Measurements from ENCODE around the gene KLRD1.
"Not testable (repeated sequence)": the region's sequence is repeated elsewhere in the genome, so short reads cannot be mapped to it uniquely, and the experiment has no call there.

KLRD1 gene

DNA sequence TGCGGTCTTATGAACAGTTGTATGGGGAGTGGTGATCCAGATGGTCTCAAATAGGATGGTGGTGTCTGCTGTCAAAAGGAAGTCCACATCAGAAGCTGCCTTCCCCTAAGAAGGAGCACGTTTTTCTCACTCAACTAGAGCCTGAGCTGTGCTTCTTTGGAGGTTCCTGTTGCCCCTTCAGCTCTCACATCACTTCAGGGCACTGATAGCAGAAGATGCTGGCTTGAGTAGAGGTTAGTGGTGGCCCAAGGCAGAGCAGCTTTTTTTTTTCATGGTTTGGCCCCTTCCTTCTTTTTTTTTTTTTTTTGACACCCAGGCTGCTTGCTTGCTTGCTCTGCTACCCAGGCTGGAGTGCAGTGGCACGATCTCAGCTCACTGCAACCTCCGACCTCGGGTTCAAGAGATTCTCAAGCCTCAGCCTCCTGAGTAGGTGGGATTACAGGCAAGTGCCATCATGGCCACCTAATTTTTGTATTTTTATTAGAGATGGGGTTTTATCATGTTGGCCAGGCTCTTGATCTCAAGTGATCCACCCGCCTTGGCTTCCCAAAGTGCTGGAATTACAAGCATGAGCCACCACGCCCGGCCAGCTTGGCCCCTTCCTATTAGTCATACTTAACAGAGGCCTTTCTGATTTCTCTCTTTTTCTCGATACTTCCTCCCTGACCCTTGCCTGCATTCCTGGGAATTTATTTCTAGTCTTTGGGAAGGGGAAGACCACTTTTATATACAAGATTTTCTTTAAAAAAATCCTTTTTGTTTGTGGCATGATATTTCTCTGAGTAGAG lies 31.6 kb downstream of the KLRD1 start:
- DNase-seq = no peak

DNA sequence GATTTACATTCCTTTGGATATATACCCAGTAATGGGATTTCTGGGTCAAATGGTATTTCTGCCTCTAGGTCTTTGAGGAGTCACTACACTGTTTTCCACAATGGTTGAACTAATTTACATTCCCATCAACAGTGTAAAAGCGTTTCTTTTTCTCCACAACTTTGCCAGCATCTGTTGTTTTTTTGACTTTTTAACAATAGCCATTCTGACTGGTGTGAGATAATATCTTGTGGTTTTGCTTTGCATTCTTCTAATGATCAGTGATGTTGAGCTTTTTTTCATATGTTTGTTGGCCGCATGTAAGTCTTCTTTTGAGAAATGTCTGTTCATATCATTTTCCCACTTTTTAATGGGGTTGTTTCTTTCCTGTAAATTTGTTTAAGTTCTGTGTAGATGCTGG lies 33.3 kb downstream of the KLRD1 start:
- DNase-seq = not testable (repeated sequence)

DNA sequence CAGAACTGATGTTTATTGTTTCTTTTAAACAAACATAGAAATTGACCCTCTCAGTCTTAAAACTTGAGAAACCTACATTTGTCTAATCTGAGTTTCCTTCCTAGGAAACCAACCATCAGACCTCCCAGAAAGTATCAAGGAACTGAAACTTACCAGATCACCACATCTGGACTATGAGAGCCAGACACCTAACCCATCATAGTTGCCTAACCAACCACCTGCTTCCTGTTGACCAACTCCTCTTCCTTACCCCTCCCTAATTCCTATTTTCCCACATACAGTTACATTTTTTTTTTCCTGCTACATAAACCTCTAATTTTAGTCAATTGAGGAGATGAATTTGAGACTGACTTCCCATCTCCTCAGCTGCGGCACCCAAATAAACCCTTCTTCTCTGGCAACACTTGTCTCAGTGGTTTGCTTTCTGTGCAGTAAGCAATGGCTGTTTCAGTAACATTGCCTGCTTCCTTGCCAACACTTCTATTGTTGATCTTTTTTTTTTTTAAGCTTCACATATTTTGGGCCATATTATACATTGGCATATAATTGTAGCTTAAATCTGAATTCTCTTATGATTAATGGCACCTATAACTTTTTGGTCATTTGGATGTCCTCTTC lies 34.3 kb downstream of the KLRD1 start:
- DNase-seq = no peak

DNA sequence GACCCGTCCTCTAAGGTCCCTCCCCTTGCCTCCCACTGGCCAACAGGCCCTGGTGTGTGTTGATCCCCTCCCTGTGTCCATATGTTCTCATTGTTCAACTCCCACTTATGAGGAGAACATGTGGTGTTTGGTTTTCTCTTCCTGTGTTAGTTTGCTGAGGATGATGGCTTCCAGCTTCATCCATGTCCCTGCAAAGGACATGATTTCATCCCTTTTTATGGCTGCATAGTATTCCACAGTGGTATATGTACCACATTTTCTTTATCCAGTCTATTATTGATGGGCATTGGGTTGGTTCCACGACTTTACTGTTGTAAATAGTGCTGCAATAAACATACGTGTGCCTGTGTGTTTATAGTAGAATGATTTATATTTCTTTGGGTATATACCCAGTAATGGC lies 43.8 kb downstream of the KLRD1 start:
- not testable (repeated sequence) for DNase-seq

DNA sequence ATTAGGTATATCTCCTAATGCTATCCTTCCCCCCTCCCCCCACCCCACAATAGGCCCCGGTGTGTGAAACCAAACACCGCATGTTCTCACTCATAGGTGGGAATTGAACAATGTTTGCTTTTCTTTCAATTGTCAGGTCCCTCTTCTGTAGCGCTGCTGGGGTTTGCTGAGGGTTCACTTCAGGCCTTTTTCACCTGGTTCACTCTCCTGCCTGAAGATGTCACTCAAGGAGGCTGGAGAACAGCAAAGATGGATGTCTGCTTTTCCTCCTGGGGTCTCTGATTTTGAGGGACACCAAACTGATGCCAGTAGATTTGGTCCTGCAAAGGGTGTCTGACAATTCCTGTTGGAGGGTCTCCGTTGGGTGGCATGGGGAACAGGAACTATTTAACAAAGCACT lies 46.4 kb downstream of the KLRD1 start:
- DNase-seq = no peak

DNA sequence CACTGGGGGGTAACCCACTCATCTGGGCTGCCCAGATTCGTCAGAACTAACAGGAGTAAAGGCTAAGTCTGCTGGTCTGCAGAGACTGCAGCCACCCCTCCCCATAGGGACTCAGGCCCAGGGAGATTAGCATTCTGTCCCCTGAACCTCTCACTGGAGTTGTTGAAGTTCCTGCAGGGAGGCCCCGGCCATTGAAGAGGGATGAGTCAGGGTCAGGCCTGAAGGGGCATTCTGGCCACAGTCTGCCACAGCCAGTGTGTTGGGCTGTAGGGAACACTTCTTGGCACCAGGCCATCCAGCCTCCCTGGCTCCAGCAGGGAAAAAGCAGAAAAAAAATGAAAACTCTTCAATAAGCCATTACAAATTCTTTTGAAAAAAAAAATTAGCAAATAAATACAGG lies 46.8 kb downstream of the KLRD1 start:
- DNase-seq = no peak

DNA sequence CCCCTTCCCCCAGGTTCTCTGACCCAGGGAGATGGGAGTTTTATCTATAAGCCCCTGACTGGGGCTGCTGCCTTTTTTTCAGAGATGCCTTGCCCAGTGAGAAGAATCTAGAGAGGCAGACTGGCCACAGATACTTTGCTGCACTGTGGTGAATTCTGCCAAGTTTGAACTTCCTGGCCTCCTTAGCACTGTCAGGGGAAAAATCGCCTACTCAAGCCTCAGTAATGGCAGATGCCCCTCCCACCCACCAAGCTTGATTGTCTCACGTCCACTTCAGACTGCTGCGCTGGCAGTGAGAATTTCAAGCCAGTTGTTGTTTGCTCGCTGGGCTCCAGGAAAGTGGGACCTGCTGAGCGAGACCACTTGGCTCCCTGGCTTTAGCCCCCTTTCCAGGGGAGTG lies 50.5 kb downstream of the KLRD1 start:
- DNase-seq = no peak

DNA sequence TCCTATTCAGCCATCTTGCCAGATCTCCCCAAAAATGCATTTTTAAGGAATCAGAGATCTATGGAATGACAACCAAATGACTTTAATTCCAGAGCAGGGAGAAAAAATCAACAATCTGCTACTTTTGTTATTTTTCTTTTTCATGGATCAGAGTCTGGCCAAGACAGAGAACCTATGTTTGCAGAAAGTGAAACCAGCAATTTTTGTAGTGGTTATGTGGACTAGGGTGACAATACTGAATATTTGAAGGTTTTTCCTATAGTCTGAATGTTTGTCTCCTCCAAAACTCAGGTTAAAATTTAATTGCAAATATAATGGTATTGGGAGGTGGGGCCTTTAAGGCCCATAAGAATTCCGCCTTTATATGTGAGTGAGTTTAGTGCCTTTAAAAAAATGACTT lies 51.3 kb downstream of the KLRD1 start:
- DNase-seq = no peak

DNA sequence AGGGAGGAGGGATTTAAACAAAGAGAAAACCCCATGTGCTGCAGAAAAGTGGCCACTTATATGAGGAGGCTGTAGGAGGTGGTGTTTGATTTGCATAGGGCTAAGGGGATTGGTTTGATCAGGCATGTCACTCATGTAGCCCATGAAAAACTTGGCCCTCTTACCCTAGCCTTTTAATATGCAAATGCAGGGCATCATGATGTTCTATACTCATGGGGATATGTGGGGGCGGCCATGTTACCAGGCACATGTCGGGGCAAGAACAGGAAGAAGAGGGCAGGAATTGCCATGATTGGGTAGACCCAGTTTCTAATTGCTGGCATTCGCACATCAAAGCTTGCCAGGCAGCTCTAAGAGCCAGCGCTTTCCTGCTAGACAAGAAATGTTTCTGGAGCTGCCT lies 53.4 kb downstream of the KLRD1 start:
- no peak for DNase-seq

DNA sequence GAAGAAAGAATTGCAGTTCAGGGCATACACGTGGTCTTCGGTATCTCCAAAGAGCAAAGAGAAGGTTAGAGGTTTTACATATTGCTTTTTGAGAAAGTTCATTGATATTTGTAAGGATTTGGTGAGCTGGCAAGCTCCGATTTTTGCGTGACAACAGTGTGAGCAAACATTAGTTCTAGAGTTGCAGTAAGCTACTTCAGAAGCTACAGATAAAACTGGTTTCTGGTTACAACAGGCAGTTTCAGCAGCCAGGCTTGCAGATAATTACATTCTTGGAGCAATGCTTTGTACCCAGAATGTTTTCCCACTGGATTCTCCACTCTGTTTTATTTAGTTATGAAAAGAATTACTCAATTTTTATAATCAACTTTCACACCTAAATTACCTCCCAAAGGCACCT lies 54.0 kb downstream of the KLRD1 start:
- no peak for DNase-seq

DNA sequence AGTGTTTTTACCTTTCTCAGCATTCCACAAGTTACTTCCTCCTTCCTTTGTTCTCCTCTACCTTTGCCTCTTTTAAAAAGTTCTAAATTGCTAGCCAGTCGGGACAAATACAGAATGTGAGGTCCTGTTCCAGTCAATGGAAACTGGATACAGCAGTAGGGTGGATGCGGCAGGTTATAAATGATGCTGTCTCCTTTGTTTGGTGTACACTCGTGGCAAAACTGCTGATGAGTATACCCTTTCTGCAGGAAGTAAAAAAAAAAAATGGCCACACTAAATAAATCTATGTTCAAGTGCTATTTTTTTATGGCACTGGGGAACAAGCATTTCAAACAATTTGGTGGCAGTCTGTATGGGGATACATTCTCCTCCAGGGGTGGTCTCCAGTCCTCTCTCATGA lies 54.7 kb downstream of the KLRD1 start:
- no peak for DNase-seq

DNA sequence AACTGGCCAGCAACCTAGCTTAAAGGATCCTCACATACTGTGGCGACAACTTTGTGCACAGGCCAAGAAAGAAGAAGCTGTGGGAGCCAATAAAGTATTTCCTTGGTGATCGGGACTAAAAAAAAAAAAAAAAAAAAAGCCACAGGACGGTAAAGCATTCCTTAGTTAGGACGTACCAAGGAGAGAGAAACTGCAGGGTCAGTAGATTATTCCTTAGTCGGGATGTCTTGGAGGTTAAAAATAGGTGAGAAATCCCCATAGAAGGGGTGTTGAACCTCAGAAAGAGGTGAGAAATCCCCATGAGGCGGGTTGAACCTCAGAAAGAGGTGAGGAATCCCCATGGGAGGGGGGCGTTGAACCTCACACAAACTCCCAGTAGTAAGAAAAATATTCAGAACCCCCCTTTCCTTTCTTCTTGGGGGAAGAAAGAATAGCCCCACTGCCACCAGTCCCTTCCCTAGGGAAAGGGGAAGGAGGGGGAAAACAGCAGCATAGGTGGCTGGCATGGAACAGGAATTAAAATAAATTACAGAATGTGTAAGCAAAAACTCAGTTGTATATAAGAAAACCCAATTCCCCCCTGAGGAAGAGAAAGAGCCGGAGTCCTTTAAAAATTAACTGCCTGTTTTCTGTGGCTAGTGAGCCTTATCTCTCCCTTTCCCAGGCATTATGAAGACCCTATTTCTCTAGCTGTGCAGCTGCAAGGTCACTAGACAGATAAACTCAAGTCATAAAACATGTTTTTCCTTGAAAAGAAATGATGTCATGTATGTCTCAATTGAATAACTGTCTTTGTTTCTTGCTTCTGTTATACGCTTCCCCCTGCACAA lies 55.4 kb downstream of the KLRD1 start:
- DNase-seq = no peak

DNA sequence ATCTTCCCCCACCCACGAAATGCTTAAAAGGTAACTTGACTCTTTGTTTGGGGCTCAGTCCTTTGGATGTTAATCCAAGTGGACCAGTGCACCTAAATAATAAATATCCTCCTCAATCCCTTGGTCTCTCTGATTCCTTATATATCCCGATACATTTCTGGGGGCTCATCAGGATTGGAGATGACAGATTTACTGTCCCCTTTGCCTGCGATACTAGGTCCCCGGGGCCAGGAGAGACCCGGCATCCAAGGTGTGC lies 55.9 kb downstream of the KLRD1 start:
- DNase-seq = no peak

DNA sequence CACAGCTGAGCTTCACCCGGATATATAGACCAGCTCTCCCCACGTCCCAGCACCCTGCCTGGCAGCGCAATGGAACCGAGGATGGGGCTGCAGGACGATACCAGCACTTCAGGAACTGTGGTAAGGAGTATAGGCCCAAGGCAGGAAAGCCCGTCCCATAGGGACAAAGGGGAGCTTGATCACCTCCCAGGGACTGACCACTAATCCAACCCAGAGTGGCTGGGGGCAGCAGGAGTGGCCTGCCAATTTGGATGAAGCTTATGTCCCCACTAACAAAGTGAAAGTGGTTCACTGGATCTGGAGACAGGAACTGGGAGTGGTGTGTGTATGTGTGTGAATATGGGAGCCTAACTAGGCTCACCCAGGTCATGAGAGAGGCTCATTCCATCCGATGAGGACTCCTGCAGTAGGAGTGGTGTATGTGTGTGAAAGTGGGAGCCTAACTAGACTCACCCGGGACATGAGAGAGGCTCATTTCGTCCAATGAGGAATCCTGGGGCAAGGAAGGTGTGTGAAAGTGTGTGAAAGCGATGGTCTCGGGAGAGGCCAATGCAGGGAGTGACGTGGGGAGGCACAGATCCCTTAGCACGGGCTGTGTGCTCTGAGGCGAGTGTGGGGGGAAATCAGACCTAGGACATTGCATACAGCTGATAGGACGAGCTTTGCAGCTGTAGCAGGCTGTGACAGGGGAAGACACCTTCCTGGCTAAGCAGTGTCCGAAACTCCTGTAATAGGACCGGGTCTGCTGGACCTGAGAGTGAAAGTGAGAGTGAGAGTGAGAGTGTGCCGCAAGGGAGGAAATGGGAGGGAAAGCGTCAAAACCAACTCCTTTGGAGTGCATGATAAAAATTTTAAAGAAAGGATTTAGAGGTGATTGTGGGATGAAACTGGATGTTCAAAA lies 56.5 kb downstream of the KLRD1 start:
- DNase-seq = no peak

DNA sequence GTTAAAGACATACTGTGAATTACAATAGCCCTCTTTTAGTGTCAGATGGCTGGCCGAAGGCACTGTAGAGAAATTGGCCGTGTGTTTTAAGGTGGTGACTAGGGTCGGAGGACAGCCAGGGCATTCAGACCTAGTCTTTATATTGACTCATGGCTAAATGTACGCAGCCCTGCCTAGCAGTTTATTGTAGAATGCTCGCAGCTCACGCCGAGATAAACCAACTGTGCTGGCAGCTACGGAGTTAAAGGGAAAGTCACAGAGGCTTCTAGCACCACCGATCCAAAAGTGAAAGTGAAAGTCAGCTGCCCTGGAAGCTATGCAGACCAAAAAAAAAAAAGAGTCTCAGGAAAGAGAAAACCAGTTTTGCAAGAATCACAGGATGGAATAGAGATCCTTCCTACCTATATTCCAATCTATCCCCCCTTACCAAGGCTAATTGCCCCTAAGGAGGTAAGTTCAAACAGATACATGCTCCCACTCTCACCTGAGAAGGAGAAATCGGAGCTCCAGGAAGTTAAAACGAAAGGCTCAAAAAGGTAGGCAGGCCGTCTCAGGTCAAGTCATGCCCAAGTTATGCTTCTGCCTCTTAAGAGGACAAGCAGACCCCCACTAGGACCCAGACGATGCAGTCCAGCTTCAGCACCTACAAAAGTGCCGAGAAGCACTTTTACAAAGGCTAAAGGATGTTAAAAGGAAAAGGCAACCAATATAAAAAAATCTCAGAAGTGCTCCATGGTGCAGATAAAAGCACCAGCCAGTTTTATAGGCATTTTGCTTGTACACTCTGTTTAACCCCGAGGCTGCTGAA lies 57.3 kb downstream of the KLRD1 start:
- peak; percentile 44 for DNase-seq

DNA sequence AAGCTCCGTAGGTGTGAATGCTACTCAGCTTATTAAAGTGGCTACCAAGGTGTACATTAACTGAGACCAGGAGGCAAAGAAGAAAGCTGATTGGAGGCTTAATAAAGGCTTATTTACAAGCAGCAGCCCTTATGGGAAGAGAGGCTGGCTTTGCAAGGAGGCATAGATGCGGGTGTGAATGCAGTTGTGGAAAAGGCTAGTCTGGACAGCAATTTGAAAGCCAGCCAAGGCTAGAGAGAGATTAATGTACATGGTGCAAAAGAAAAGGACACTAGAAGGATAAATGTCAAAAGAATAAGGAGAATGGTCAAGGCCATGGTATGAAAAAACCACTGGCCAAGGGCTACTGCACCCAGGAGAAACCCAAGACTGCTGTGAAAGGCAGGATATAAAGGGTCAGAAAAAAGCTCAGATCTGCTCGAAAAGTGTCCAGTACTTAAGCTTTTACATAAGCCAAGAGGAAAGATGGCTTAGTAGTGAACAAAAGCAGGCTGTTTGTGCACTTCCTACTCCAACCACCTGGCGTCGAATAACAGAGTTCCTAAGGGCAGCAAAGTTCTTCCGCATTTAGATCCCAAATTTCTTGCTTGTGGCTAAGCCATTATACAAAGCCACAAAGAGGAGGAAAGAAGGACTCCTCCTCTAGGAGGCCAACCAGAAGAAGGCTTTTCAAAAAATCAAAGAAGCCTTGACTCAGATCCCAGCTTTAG lies 58.2 kb downstream of the KLRD1 start:
- no peak for DNase-seq

DNA sequence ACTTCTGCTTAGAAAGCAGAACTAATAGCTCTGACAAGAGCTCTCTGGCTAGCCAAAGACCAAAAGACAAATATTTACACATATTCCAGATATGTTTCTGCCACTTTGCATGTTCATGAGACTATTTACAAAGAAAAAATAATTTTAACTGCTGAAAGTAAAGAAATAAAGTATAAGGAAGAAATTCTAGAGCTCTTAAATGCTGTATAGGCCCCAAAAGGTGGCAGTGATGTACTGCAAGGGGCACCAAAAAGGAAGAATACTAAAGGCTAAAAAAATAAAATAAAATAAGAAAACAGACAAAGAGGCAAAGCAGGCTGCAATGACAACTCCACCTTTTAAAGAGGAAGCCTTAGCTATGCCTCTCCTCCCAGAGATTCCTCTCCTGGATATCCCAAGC lies 59.2 kb downstream of the KLRD1 start:
- DNase-seq = no peak

DNA sequence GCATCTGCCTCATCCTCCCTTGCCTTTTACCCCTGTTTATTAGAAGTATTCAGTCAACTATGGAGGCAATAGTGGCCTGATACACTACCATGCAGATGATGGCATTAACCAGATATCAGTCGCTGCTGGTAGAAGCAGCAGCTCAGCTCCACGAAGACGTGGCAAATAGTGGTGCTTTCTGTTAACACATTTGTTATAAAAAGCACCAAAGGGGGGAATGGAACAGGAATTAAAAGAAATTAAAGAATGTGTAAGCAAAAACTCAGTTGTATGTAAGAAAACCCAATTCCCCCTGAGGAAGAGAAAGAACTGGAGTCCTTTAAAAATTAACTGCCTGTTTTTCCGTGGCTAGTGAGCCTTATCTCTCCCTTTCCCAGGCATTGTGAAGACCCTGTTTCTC lies 60.0 kb downstream of the KLRD1 start:
- not testable (repeated sequence) for DNase-seq

DNA sequence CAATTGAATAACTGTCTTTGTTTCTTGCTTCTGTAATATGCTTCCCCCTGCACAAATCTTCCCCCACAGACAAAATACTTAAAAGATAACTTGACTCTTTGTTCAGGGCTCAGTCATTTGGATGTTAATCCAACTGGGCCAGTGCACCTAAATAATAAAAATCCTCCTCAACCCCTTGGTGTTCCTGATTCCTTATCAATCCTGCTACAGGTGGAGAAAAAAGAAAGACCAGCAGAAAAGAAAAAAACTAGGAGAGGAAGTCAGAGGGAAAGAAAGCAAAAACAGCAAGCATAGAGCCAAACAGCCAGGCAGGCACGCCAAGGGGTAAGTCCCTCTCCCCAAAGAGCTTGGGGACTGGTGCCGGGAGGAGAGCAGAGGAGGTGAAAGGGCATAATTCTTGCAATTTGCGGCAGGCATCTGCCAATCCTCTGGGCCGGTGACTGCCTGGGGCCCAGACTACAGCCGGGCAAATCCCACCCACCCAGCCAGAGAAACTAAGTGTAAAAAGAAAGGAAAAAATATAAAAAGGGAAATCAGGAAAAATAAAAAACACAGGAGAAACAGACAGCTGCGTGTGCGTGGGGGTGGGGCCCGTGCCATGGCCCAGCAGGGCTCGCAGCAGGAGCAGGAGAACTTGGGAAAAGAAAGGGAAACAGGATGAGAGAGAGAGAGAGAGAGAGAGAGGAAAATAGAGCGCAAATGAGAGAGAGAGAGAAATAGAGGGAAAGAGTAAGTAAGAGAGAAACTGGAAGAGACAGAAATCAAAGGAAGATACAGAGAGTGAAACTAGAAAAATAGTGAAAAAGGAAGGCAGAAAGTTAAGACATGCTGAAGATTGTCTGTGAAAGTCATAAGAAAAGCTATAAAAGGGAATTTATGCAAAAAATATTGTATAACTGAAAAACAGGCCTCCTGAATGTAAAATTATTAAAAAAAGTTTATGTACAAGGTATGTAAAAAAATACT lies 60.8 kb downstream of the KLRD1 start:
- DNase-seq = no peak
